H1 (cell line): Measurements from ENCODE around the gene ABHD14A. TPM values are rescaled to one million over a fixed set of nuclear protein-coding genes. Genes with fewer than 3 reads are reported as not detected.

Experiments
- CTCF ChIA-PET: fragments of 300-600 bp; sonication (Branson Sonifier 250); formaldehyde crosslinking; loops from one replicate; lab custom pipeline; 2021; ENCODE audit not compliant: partially characterized antibody; lab: Charles Lee
- POLR2A ChIA-PET: fragments of 300-600 bp; sonication (Branson Sonifier 250); formaldehyde crosslinking; loops from one replicate; lab custom pipeline; 2021; ENCODE audit warnings: inconsistent platforms; ENCODE audit not compliant: partially characterized antibody; lab: Charles Lee
- DNase-seq, 2 experiments: peaks; one replicate each; pipeline versions ENCODE4 v3.0.0 to v3.0.0-alpha.2; 2010 to 2022; ENCODE audit warnings: low spot score in 2 of 2, low read depth in 1 of 2, mixed read lengths in 1 of 2
- FAIRE-seq: peaks from 2 replicates; lab custom pipeline; 2011; peaks lifted over from hg19 to GRCh38; lab: Jason Lieb, UNC
- H2AFZ ChIP-seq: 2 replicates; pipeline ENCODE4 v1.8.1; 2012; ENCODE audit warnings: low read length, inconsistent platforms
- H2AK5ac ChIP-seq: 2 replicates; pipeline ENCODE4 v1.6.1; 2013; ENCODE audit warnings: low read depth, low read length
- H2BK120ac ChIP-seq: replicated peaks from 2 replicates; pipeline ENCODE3; 2013; ENCODE audit warnings: low read depth, low read length, inconsistent platforms
- H2BK12ac ChIP-seq: 2 replicates; pipeline ENCODE4 v1.6.1; 2013; ENCODE audit warnings: low read depth, low read length
- H2BK15ac ChIP-seq: 2 replicates; pipeline ENCODE4 v1.6.1; 2013; ENCODE audit warnings: low read length
- H2BK20ac ChIP-seq: 2 replicates; pipeline ENCODE4 v1.6.1; 2013; ENCODE audit warnings: low read length
- H2BK5ac ChIP-seq: 2 replicates; pipeline ENCODE4 v1.6.1; 2013; ENCODE audit warnings: low read depth, low read length
- H3K14ac ChIP-seq: 2 replicates; pipeline ENCODE4 v1.6.1; 2013; ENCODE audit warnings: inconsistent platforms; ENCODE audit not compliant: insufficient read length
- H3K18ac ChIP-seq: 2 replicates; pipeline ENCODE4 v1.6.1; 2013; ENCODE audit warnings: low read length; ENCODE audit errors: extremely low read depth
- H3K23ac ChIP-seq: 2 replicates; pipeline ENCODE4 v1.6.1; 2013; ENCODE audit warnings: inconsistent platforms; ENCODE audit not compliant: insufficient read length
- H3K23me2 ChIP-seq: 2 replicates; pipeline ENCODE4 v1.6.1; 2013; ENCODE audit warnings: low read depth, low read length
- H3K27ac ChIP-seq: 2 replicates; pipeline ENCODE4 v1.6.1; 2011; ENCODE audit warnings: low read depth, low read length, inconsistent platforms
- H3K27me3 ChIP-seq, 4 experiments: replicated peaks in 1 of 4; 1 replicate in 1 of 4; 2 replicates in 3 of 4; pipeline versions ENCODE4 v1.6.1 to v1.8.1; 2011 to 2013; ENCODE audit warnings: low read length in 3 of 4, mild to moderate bottlenecking in 3 of 4, inconsistent platforms in 2 of 4, mixed read lengths in 2 of 4, moderate library complexity in 1 of 4; ENCODE audit not compliant: control insufficient read depth in 3 of 4, insufficient read depth in 3 of 4; ENCODE audit errors: extremely low read depth in 1 of 4
- H3K36me3 ChIP-seq, 4 experiments: 2 replicates each; pipeline versions ENCODE4 v1.6.1 to v1.8.1; 2011 to 2013; ENCODE audit warnings: mild to moderate bottlenecking in 4 of 4, low read length in 3 of 4, moderate library complexity in 2 of 4, control low read depth in 1 of 4, inconsistent platforms in 1 of 4; ENCODE audit not compliant: insufficient read depth in 4 of 4, control insufficient read depth in 2 of 4
- H3K4ac ChIP-seq: replicated peaks from 2 replicates; pipeline ENCODE3; 2013; ENCODE audit warnings: low read length, low read depth, mixed read lengths, inconsistent platforms; ENCODE audit not compliant: insufficient read length
- H3K4me1 ChIP-seq, 4 experiments: replicated peaks in 1 of 4; 1 replicate in 1 of 4; 2 replicates in 3 of 4; pipeline versions ENCODE4 v1.6.1 to v1.8.1; 2011 to 2013; ENCODE audit warnings: low read length in 3 of 4, inconsistent platforms in 2 of 4, mixed read lengths in 1 of 4; ENCODE audit not compliant: insufficient read depth in 4 of 4, control insufficient read depth in 3 of 4
- H3K4me2 ChIP-seq, 2 experiments: 2 replicates each; pipeline versions ENCODE4 v1.6.1 to v1.8.1; 2011 to 2013; ENCODE audit warnings: low read depth in 2 of 2, low read length in 2 of 2, control low read depth in 1 of 2, inconsistent platforms in 1 of 2, mild to moderate bottlenecking in 1 of 2; ENCODE audit not compliant: insufficient read depth in 1 of 2
- H3K4me3 ChIP-seq, 4 experiments: fragments of 200-600, 300-600 bp in 1 of 4; sonication (generic), shearing (Covaris generic), sonication (Bioruptor Twin) in 1 of 4; 2 replicates each; pipeline versions ENCODE4 v1.5.1 to v1.8.1; 2011 to 2016; ENCODE audit warnings: low read length in 4 of 4, low read depth in 3 of 4, control low read depth in 2 of 4, inconsistent platforms in 2 of 4, mild to moderate bottlenecking in 2 of 4, mixed read lengths in 1 of 4, moderate library complexity in 1 of 4; ENCODE audit not compliant: insufficient read depth in 2 of 4; ENCODE audit errors: extremely low read depth in 1 of 4
- H3K56ac ChIP-seq: replicated peaks from 2 replicates; pipeline ENCODE3; 2013; ENCODE audit warnings: low read depth, mild to moderate bottlenecking, mixed read lengths, low read length, inconsistent platforms; ENCODE audit not compliant: insufficient read length
- H3K79me1 ChIP-seq: 2 replicates; pipeline ENCODE4 v1.6.1; 2013; ENCODE audit warnings: low read depth, low read length, control low read depth
- H3K79me2 ChIP-seq, 2 experiments: 2 replicates each; pipeline versions ENCODE4 v1.6.1 to v1.8.1; 2012 to 2013; ENCODE audit warnings: low read length in 2 of 2, mild to moderate bottlenecking in 2 of 2, inconsistent platforms in 1 of 2; ENCODE audit not compliant: insufficient read depth in 2 of 2, control insufficient read depth in 1 of 2
- H3K9ac ChIP-seq, 4 experiments: replicated peaks in 1 of 4; 1 replicate in 1 of 4; 2 replicates in 3 of 4; pipeline versions ENCODE4 v1.6.1 to v1.8.1; 2011 to 2013; ENCODE audit warnings: low read depth in 3 of 4, low read length in 3 of 4, control low read depth in 2 of 4, mild to moderate bottlenecking in 2 of 4, moderate library complexity in 2 of 4, inconsistent platforms in 1 of 4; ENCODE audit errors: extremely low read depth in 1 of 4
- H3K9me3 ChIP-seq, 2 experiments: 2 replicates each; pipeline versions ENCODE4 v1.6.1 to v1.8.1; 2012 to 2013; ENCODE audit warnings: mild to moderate bottlenecking in 2 of 2, moderate library complexity in 2 of 2, control low read depth in 1 of 2, inconsistent platforms in 1 of 2, low read depth in 1 of 2, low read length in 1 of 2, mixed read lengths in 1 of 2; ENCODE audit not compliant: insufficient read depth in 2 of 2
- H4K20me1 ChIP-seq, 2 experiments: replicated peaks in 1 of 2; 2 replicates each; pipeline versions ENCODE3 to v1.8.1; 2011 to 2013; ENCODE audit warnings: inconsistent platforms in 2 of 2, low read length in 2 of 2, mild to moderate bottlenecking in 1 of 2; ENCODE audit not compliant: insufficient read depth in 2 of 2, control insufficient read depth in 1 of 2
- H4K5ac ChIP-seq: 2 replicates; pipeline ENCODE4 v1.6.1; 2013; ENCODE audit warnings: low read length, low read depth, mixed read lengths, inconsistent platforms; ENCODE audit not compliant: insufficient read length
- H4K8ac ChIP-seq: 2 replicates; pipeline ENCODE4 v1.8.0; 2013; ENCODE audit warnings: mild to moderate bottlenecking, moderate library complexity, low read length, inconsistent platforms; ENCODE audit not compliant: insufficient read depth; ENCODE audit errors: extremely low read depth
- H4K91ac ChIP-seq: replicated peaks from 2 replicates; pipeline ENCODE3; 2013; ENCODE audit warnings: low read length, mixed read lengths, inconsistent platforms; ENCODE audit not compliant: insufficient read length
- CTCF ChIP-seq, 3 experiments: IDR thresholded peaks; 1 replicate in 2 of 3; 2 replicates in 1 of 3; pipeline versions ENCODE4 v1.5.1 to v1.6.1; 2011; ENCODE audit warnings: low read length in 3 of 3, mild to moderate bottlenecking in 3 of 3, inconsistent platforms in 2 of 3, low read depth in 1 of 3, moderate library complexity in 1 of 3; ENCODE audit not compliant: insufficient read depth in 1 of 3; ENCODE audit errors: control extremely low read depth in 1 of 3
- SIN3A ChIP-seq, 2 experiments: IDR thresholded peaks in 1 of 2; conservative IDR thresholded peaks in 1 of 2; 2 replicates each; pipeline ENCODE4 v1.6.1; 2011 to 2012; ENCODE audit warnings: low read length in 2 of 2, improper control_type of control experiment in 1 of 2, low read depth in 1 of 2, mild to moderate bottlenecking in 1 of 2
- WGBS, 2 experiments: shearing (Covaris generic) in 1 of 2; methylation state at CpG; one replicate each; pipeline versions ENCODE4 v1.1.6 to v1.1.7; 2013 to 2015; ENCODE audit warnings: low lambda C conversion rate in 2 of 2, mixed read lengths in 2 of 2, inconsistent platforms in 1 of 2, low coverage in 1 of 2, missing lambda C conversion rate in 1 of 2; ENCODE audit not compliant: insufficient replicate concordance in 2 of 2, insufficient coverage in 1 of 2, insufficient read length in 1 of 2; ENCODE audit errors: extremely low coverage in 1 of 2, missing lambda C conversion rate in 1 of 2; 5-methylcytosine and 5-hydroxymethylcytosine counted together
- polyA plus RNA-seq, 7 experiments: library from polyadenylated mRNA; depleted of rRNA in 3 of 7; stranded (reverse) in 5 of 7; unstranded in 2 of 7; fragments of >200 nt in 5 of 7; fragments of 200-250 nt in 2 of 7; gene quantifications; 1 replicate in 5 of 7; 2 replicates in 1 of 7; 4 replicates in 1 of 7; pipeline versions ENCODE4 v1.2.1 to v1.2.3, GENCODE V29; 2011 to 2013; ENCODE audit warnings: missing spikeins in 2 of 7, mixed read lengths in 2 of 7
- total RNA-seq: library from RNA; stranded (reverse); fragmentation: NEBNext Ultra II Directional; extraction: Animal tissue kit (Norgen Biotek cat#: 25700); gene quantifications from 2 replicates; pipeline ENCODE4 v1.2.1, GENCODE V29; 2021

Gene ABHD14A
- total and polyA plus RNA-seq, 2 of the 8 experiments (the other 6 are each of a cell fraction or from before 2014, with no cell fraction given): 4.6 to 9.8 TPM

GRCh38 chr3:51963951-51964451, 10.9 kb upstream of the ABHD14A start:
- Histone ChIP-seq H4K20me1 (peaks cover 0 to 10% of the 10 kb centered on the region in 2 experiments), H2AK5ac (0 out of 2 replicates have a peak overlapping the region, but pooled peaks have one; percentile 13), H3K18ac (no peak overlapping the region; the same call in 1 of the 2 replicates), H3K36me3 (no peaks in the 10 kb centered on the region), H2AFZ (no peak overlapping the region), H3K79me2 (no peaks in the 10 kb centered on the region), H3K27ac (no peak overlapping the region), H3K4me1 (peaks cover 10 to 34% (median 27%) of the 10 kb centered on the region in 4 experiments), H2BK15ac (no peak overlapping the region), H3K79me1 (no peaks in the 10 kb centered on the region), H4K5ac (no peak overlapping the region), H2BK5ac (peak overlapping the region; percentile 16; the same call in 1 of the 2 replicates), H2BK12ac (0 out of 2 replicates have a peak overlapping the region, but pooled peaks have one; percentile 85), H4K8ac (no peak overlapping the region), H3K4me3 (0 out of 8 replicates have a peak overlapping the region, but pooled peaks of 1 of the 4 experiments have one; percentile 2), H3K9me3 (no peaks in the 10 kb centered on the region), H3K4me2 (peak overlapping the region in 1 of 2 experiments; percentile 44; a peak in 2 of 4 replicates), H2BK120ac (no peak overlapping the region), H3K23ac (no peak overlapping the region), H2BK20ac (no peak overlapping the region), H3K9ac (no peak overlapping the region), H3K4ac (no peak overlapping the region), H3K56ac (no peak overlapping the region), H3K23me2 (peaks cover 9% of the 10 kb centered on the region; the same call in 1 of the 2 replicates), H3K27me3 (peaks cover 0 to 13% (median 2%) of the 10 kb centered on the region in 4 experiments; a peak in 5 of 7 replicates), H3K14ac (no peak overlapping the region), H4K91ac (no peak overlapping the region)
- WGBS, 2 experiments: 77% methylated on average over 5 of the region's 12 CpGs; no CpG with 5 or more reads in 1 of the 2 experiments
- POLR2A ChIA-PET: interaction anchor here (0.6 to 29.3 kb wide), 4 partner anchors 14 to 115 kb away, joined by 3 to 923 read pairs (median 68); partner anchors contain the start of genes ABHD14A, ABHD14B, ACY1 and GPR62
- FAIRE-seq (no peak), DNase-seq (no peak)
- CTCF ChIA-PET: interaction anchor here (1.1 to 10.5 kb wide), 5 partner anchors 9 to 40 kb away, joined by 3 to 66 read pairs (median 25); partner anchors contain the start of genes ABHD14A, ABHD14B, ACY1 and GPR62
- TF ChIP-seq SIN3A (conservative IDR thresholded peaks at IDR 0.05 in 1 of 2, IDR thresholded peaks at IDR 0.05 in 1 of 2; ENCODE audit: low read depth in 1 of 2, low read length in 2 of 2): 0 out of 4 replicates have a peak, but pooled peaks of 1 of the 2 experiments have one; percentile 40
- TF ChIP-seq CTCF (IDR thresholded peaks at IDR 0.05; ENCODE audit: control extremely low read depth in 1 of 3, insufficient read depth in 1 of 3, low read depth in 1 of 3, low read length in 3 of 3): no peak
- TF ChIP-seq, all 59 proteins: peak for 1
